HL-60/S4 (cell line): ENCODE data around the gene XCL1.
"Not testable (repeated sequence)": the region's sequence is repeated elsewhere in the genome, so short reads cannot be mapped to it uniquely, and the experiment has no call there.

Source experiments
- in situ Hi-C: fragments of 300-500 bp; cut with MboI; formaldehyde crosslinking; loops from 2 replicates; pipeline ENCODE4 v1.14.3; 2022; ENCODE audit warnings: low sequenced_read_pairs

Gene XCL1

GRCh38 chr1:168567007-168567406 is 9.4 kb upstream of the XCL1 start:
- in situ Hi-C loops: loop anchor here (10.0 kb wide), 1 partner anchor 122 kb away; no protein-coding TSS in a partner anchor

- in situ Hi-C loops: loop anchor here (10.0 kb wide), 1 partner anchor 123 kb away; no protein-coding TSS in a partner anchor
Observed at GRCh38 chr1:168567568-168567967, 8.8 kb upstream of the XCL1 start.

GRCh38 chr1:168568346-168568745 is 8.1 kb upstream of the XCL1 start:
- in situ Hi-C loops: loop anchor here (10.0 kb wide), 1 partner anchor 124 kb away; no protein-coding TSS in a partner anchor

GRCh38 chr1:168570652-168571051 is 5.8 kb upstream of the XCL1 start:
- in situ Hi-C loops: no loop called here

- in situ Hi-C loops: no loop called here
Observed at GRCh38 chr1:168572633-168573032, 3.8 kb upstream of the XCL1 start.

- in situ Hi-C loops: not testable (repeated sequence)
Observed at GRCh38 chr1:168574234-168574633, 2.2 kb upstream of the XCL1 start.

- in situ Hi-C loops: not testable (repeated sequence)
Observed at GRCh38 chr1:168578531-168579185, 2.3 kb downstream of the XCL1 start.

GRCh38 chr1:168580290-168580689 is 3.9 kb downstream of the XCL1 start:
- in situ Hi-C loops: not testable (repeated sequence)

- in situ Hi-C loops: not testable (repeated sequence)
Observed at GRCh38 chr1:168580991-168581390, 4.6 kb downstream of the XCL1 start.

- in situ Hi-C loops: no loop called here
Observed at GRCh38 chr1:168581817-168582572, 5.6 kb downstream of the XCL1 start.

GRCh38 chr1:168582688-168583336 is 6.4 kb downstream of the XCL1 start:
- in situ Hi-C loops: no loop called here

- in situ Hi-C loops: no loop called here
Observed at GRCh38 chr1:168583571-168583970, 7.2 kb downstream of the XCL1 start.

- in situ Hi-C loops: no loop called here
Observed at GRCh38 chr1:168585191-168585590, 8.8 kb downstream of the XCL1 start.

- in situ Hi-C loops: no loop called here
Observed at GRCh38 chr1:168585937-168586336, 9.5 kb downstream of the XCL1 start.

- in situ Hi-C loops: no loop called here
Observed at GRCh38 chr1:168589167-168589566, 12.8 kb downstream of the XCL1 start.

- in situ Hi-C loops: no loop called here
Observed at GRCh38 chr1:168591066-168591465, 14.7 kb downstream of the XCL1 start.

GRCh38 chr1:168591641-168592250 is 15.3 kb downstream of the XCL1 start:
- in situ Hi-C loops: no loop called here

GRCh38 chr1:168595403-168595802 is 19.0 kb downstream of the XCL1 start:
- in situ Hi-C loops: not testable (repeated sequence)

- in situ Hi-C loops: no loop called here
Observed at GRCh38 chr1:168598125-168598524, 21.7 kb downstream of the XCL1 start.

GRCh38 chr1:168598892-168599291 is 22.5 kb downstream of the XCL1 start:
- in situ Hi-C loops: no loop called here

GRCh38 chr1:168599641-168600040 is 23.2 kb downstream of the XCL1 start:
- in situ Hi-C loops: loop anchor here (10.0 kb wide), 2 partner anchors 745 to 945 kb away; no protein-coding TSS in a partner anchor
